GM19452 (cell line): ENCODE data around the gene IFT20.
"Not testable (repeated sequence)": the region's sequence is repeated elsewhere in the genome, so short reads cannot be mapped to it uniquely, and the experiment has no call there.

ENCODE experiments used
- ATAC-seq: cut with Tn5 transposase; IDR thresholded peaks from one replicate; pipeline ENCODE4 v1.9.1; 2021; ENCODE audit not compliant: unreplicated experiment

Gene IFT20

DNA sequence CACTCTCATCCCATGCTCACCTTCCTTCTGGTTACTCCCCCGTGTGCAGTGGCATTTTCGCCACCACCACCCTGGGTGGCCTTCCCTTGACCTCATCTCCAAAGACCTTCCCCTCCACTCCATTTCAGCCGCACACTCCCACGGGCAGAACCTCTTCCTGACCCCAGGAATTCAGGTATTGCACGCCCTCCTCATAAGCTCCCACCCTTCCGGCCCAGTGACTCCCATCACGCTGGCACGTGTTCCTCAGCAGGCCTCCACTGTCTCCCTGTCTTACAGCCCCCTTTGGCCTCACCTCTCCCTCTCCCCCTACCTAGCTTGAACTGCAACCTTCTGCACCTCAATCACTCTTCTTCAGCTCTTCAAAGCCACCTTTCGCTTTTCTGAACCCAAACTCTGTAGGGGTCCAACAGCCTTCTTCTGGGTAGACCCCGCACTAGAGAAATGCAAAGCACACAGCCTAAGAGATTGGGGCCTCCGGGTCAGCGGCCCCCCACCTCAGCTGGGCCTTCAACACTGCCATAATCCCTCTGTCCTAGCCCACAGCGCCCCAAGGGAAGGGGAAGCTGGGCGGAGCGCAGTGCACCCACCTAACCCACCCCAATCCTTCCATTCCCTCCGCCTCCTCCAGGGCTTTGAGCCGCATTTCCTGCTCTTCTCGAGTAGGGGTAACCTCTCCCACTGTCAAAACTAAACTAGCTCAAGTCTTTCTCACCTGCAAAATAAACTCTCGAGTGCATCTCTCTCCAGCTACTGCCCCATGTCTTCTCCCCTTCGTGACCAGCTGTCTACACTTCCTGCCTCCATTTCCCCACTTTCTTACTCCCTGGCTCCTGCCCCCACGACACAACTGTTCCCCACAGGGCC lies 17.9 kb downstream of the IFT20 start:
- ATAC-seq = no peak

- no peak for ATAC-seq
Measured at GRCh38 chr17:28315846-28316705, 19.2 kb downstream of the IFT20 start.

- no peak for ATAC-seq
Measured at GRCh38 chr17:28313841-28314240, 21.4 kb downstream of the IFT20 start.

GRCh38 chr17:28306954-28307401 lies 28.3 kb downstream of the IFT20 start:
- ATAC-seq = no peak

DNA sequence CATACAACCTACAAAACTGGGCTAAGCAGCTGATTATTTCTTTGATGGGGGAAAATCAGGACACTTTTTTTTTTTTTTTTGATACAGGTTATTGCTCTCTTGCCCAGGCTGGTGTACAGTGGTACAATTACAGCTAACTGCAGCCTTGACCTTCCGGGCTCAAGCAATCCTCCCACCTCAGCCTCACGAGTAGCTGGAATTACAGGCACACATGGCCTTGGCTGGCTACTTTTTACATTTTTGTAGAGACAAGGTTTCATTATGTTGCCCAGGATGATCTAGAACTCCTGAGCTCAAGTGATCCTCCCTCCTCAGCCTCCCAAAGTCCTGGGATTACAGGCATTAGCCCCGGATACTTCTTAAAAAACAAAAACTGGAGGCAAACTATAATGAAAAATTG lies 36.8 kb downstream of the IFT20 start:
- no peak for ATAC-seq

DNA sequence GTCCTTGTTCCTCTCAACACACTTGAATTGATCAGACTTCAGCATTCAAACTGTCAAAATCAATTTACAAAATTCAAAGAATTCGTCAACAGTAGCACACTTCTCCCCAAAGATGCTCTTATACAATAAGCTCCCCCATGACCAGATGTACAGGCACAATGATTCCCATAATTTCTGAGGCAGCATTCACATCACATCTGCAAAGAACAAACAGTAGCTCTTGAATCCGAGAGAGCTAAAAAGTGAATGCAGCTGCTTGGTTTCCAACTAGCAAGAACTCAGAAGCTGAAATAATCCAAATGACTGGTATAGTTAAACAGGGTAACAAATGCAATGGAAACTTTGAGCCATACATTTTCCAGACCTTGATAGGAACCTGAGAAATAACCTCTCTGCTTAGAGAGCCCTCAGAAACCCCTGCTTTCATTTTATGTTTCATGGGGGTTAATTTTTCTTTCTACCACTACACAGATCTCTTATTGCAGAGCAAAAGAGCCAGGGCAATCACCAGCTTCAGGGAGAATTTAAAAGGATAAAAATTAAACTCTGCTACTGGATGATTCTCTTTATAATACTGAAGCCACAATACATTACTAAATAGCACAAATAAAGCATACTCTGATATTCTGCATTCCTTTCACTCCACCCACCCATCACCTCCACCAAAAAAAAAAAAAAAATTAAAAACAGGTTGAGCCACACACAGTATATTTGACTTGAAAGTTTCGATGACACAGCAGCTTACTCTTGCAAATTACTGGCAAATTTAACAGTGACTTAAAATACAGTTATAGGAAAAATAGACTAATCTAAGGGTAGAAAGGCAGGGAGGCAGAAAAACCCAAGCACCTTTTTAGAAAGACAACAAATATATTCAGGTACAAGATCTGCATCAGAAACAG lies 39.3 kb downstream of the IFT20 start:
- ATAC-seq = no peak

DNA sequence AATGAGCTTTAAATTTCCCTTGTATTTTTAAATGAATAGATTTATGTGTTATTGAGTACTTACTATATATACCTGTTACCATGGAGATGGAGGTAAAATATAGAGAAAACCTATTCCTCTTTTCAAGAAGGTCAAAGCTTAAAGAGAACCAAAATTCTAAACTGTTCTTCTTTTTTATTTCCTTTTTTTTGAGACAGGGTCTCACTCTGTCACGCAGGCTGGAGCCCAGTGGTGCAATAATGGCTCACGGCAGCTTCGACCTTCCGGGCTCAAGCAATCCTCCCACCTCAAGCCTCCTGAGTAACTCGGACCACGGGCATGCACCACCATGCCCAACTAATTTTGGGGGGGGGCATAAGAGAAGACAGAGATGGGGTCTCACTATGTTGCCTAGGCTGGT lies 41.3 kb downstream of the IFT20 start:
- no peak for ATAC-seq

GRCh38 chr17:28292878-28293277 lies 42.4 kb downstream of the IFT20 start:
- ATAC-seq = not testable (repeated sequence)

- ATAC-seq = no peak
Measured at GRCh38 chr17:28291780-28292330, 43.4 kb downstream of the IFT20 start.

GRCh38 chr17:28290703-28291102 lies 44.6 kb downstream of the IFT20 start:
- no peak for ATAC-seq

GRCh38 chr17:28285965-28286364 lies 49.3 kb downstream of the IFT20 start:
- ATAC-seq = no peak

DNA sequence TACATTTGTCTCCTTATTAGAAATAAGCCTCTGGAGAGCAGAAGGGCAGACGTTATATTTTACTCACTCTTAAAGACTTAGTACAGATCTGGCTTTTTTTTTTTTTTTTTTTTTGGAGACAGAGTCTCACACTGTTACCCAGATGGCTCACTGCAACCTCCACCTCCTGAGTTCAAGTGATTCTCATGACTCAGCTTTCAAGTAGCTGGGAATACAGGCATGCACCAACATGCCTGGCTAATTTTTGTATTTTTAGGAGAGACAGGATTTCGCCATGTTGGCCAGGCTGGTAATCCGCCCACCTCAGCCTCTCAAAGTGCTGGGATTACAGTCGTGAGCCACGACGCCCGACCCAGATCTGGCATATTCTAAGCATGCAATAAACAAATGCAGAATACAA lies 52.7 kb downstream of the IFT20 start:
- no peak for ATAC-seq

- no peak for ATAC-seq
Measured at GRCh38 chr17:28280826-28281225, 54.4 kb downstream of the IFT20 start.

- ATAC-seq = no peak
Measured at GRCh38 chr17:28279411-28279810, 55.9 kb downstream of the IFT20 start.
